Erythroblast (primary cell): Measurements from ENCODE around the gene GRPEL1.

Source experiments
- GATA1 ChIP-seq: IDR thresholded peaks from 2 replicates; pipeline ENCODE4 v1.6.1; 2011; ENCODE audit warnings: low read depth, mild to moderate bottlenecking, control low read depth, low read length, moderate library complexity
- POLR2A ChIP-seq: IDR thresholded peaks from 2 replicates; pipeline ENCODE4 v1.6.1; 2011; ENCODE audit warnings: mild to moderate bottlenecking, low read length

DNA sequence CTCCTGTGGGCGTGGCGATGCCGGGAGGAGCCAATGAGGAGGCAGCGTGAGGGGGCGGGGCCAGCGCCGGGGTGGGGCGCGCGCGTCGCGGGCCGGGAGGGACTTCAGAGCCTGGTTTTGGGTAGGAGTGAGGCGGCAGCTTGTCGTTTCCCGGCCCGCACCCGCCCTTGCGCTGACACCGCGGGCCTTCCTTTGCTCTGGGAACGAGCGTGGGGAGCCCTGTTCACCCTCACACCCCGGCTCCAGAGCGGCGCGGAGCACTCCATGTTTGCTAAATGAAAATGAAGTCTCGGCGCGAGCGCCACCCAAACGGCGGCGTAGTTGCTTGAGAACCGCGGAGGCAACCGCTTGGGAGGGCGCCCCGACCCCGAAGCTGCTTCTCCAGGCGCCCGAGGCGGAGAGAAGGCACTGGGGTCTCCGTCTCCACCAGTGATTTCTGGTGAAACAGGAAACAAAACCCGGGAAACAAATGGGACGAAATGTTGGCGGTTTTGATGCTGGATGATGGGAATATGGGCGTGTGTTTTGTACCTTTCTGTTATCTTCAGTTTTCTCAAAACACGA lies 497 bp upstream of the GRPEL1 start:
- TF ChIP-seq POLR2A (peak; percentile 38), GATA1 (no peak)
